HG02870 (cell line): ENCODE measurements around the gene NOX3.

Source experiments
- ATAC-seq: cut with Tn5 transposase; IDR thresholded peaks from one replicate; pipeline ENCODE4 v1.9.1; 2021; ENCODE audit warnings: mild to moderate bottlenecking, moderate library complexity; ENCODE audit not compliant: unreplicated experiment

Gene NOX3

GRCh38 chr6:155436981-155437749, 18.5 kb downstream of the NOX3 start:
- no peak for ATAC-seq

GRCh38 chr6:155434829-155435423, 20.7 kb downstream of the NOX3 start:
- ATAC-seq, result no peak

GRCh38 chr6:155434096-155434495, 21.5 kb downstream of the NOX3 start:
- no peak for ATAC-seq

DNA sequence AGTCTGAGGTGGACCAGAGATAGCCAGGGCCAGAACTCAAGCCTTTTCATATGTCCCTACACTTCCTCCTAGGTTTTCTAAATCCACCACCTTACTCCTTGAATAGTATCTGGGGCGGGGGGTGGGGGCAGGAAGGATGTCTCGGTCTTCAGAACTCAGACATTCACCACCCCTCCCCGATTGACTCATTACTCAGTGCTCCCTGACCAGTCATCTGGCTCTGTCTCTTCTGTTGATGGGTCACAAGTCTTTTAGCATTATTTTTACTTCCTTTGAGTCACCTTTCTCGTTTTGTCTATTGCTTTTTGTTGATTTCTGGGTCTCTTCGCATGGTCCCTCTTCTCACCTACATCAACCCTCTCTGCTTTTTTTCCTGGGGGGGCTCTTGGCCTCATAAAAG, 23.3 kb downstream of the NOX3 start:
- no peak for ATAC-seq

DNA sequence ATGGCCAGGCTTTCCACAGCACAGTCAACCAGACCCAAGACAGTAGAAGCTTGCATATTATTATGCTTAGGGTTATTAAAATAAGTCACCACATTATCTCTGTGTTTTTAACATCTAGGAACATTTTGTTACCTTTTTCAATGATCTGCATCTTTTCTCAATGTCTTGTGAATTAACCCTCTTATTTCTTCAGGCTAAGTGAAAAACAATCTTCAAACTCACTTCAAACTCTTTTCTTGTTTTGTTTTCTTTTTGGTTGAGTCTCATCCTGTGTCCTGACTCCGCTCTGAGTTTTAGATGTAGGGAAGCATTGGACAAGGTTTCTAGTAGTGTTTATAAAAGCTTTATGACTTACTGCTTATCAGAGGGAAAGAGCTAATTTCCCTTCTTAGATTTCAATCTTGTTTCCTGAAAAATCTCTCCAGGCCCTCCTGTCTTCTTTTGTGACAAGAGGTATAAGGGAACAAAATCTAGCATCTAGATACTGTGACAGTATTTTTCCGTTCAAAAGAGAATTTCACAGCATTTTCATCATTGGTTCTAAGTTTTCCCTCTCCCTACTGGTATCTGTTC, 26.2 kb downstream of the NOX3 start:
- no peak for ATAC-seq

- no peak for ATAC-seq
Measured at GRCh38 chr6:155426408-155426945, 29.2 kb downstream of the NOX3 start.

DNA sequence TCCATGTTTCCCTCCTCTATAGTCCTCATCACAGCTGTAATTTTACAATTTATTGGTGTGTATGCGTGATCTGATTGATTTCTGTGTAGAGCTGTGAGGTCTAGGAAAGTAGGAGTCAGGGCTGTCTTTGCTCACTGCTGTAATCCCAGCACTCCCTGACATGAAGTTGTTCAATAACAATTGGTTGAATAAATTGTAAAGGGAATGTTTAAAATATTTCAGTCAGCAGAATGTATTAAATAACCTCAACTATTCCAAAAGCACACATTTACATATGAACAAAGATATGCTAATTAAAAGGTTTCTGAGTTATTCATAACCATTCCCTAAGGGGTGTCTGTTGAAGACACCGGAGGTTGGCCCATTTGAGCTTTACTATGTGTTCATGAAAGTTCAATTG, 31.5 kb downstream of the NOX3 start:
- no peak for ATAC-seq

GRCh38 chr6:155422635-155423034, 33.0 kb downstream of the NOX3 start:
- no peak for ATAC-seq

DNA sequence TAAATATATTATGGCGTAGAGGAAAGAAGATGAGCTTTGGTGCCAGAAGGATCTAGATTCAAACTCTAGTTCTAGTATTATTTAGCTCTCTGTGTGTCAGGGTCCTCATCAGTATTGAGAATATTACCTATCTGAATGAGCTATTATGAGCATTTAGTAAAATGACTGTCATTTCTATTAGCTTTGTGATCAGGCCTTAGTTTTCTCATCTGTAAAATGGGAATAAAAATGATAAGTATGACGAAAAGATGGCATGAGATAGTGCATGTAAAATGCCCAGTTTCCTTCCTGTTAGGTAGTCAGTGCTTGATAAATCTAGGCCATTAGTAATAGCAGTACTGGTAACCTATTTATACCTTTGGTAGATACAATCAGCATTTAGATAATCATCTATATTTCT, 35.1 kb downstream of the NOX3 start:
- ATAC-seq, result no peak

DNA sequence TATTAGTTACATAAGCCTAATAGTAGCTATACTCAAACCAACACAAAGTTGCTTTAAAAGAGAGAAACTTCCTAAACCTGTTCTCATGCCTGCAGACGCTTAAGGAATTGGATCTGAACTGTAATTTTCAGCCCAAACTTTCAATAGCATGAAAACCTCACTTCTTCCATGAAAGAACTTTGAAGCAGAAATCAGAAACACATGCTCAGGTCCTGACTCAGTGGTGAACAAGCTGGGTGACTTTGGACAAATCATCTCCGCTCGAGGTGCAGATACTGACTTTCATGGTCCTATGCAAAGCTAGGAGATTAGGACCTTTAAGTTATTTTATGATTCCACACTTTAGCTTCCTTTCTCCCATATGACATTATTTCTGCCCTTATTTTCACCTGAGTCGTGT, 36.5 kb downstream of the NOX3 start:
- ATAC-seq, result no peak

GRCh38 chr6:155418017-155418761, 37.5 kb downstream of the NOX3 start:
- peak; percentile 61 for ATAC-seq

DNA sequence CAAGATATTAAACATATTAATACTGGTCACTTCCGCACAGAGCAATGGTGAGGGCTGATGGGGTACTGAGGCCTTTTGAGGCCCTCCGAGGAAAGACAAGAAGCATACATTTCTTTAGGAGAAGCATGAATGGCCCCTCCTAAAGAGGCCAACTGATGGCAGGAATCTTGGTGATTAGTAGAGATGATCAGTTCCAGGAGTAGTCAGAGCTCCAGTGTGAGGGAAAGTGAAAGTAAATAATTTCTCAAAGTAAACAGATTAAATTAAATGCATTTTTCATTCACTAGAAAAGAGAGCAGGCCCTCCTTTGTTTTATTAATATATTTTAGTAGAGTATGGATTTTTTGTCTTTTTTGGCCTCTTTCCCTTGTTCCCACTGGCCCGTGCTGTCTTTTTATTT, 38.2 kb downstream of the NOX3 start:
- ATAC-seq, result no peak

DNA sequence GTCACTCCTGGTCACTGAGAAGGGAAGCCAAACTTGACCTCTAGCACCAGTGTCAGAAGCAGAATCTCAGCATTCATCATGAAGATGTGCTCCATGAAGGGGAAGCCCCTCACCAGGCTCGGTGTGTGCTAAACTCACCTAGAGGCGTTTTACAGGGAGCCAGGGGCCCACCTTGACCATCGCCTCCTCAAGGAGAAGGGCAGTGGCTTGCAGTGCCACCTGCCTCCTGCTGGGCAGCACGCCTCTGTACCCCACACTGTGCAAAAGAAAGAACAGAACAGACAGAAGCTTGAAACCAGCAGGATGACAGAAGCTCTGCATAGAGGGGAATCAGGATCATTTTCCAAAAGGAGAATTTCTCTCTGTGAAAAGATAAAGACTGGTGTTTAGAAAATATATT, 39.7 kb downstream of the NOX3 start:
- no peak for ATAC-seq

GRCh38 chr6:155414049-155414448, 41.6 kb downstream of the NOX3 start:
- ATAC-seq, result no peak

DNA sequence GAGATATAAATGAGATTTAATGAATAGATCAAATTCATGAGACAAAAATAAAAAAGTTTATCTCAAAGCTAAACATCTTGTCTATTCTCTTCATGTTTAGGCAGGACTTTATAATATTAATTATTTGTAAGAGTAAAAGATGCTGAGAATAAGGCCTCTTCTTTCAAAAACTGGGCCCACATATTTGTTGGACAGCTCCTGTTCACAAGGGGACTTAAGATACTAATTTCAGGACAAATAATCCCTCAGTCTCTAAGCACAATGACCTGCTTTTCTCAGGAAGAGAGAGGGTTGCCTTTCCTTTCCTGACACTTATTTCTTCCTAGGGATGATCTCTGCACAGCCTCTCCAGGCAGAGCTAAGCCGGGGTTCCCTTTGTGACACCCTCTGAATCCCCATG, 43.3 kb downstream of the NOX3 start:
- no peak for ATAC-seq

GRCh38 chr6:155411154-155412052, 44.2 kb downstream of the NOX3 start:
- ATAC-seq, result no peak

GRCh38 chr6:155409391-155409790, 46.2 kb downstream of the NOX3 start:
- no peak for ATAC-seq

GRCh38 chr6:155408981-155409380, 46.7 kb downstream of the NOX3 start:
- no peak for ATAC-seq

DNA sequence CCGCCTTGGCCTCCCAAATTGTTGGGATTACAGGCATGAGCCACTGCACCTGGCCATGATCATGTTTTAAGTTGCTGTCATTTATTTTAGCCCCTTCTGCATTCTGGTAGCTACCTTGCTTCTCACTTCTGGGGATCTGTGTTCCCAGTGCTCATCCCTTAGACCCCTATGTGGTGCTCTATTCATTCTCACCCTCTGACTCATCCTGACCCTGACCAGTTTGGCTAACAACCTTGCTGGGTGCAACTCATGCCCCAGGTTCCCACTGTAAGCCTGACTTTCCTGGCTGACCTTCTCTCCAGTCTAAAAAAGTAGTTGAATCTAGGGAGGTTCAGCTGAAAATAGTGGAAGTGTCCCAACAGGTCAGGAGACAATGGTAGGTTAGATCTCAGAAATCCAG, 47.4 kb downstream of the NOX3 start:
- ATAC-seq, result no peak

- no peak for ATAC-seq
Measured at GRCh38 chr6:155406801-155407200, 48.8 kb downstream of the NOX3 start.
